Progenitor cell of endocrine pancreas (in vitro differentiated cells): ENCODE measurements around the gene INTS1. TPM values are rescaled to one million over a fixed set of nuclear protein-coding genes. Genes with fewer than 3 reads are reported as not detected.

Experiments
- DNase-seq: peaks from one replicate; pipeline ENCODE4 v3.0.0; 2021; ENCODE audit warnings: low spot score; ENCODE audit not compliant: unreplicated experiment
- H3K27ac Mint-ChIP-seq: 2 replicates; pipeline ENCODE4 v1.8.0; 2021; ENCODE audit warnings: mild to moderate bottlenecking, moderate library complexity, mixed read lengths
- H3K27me3 Mint-ChIP-seq: 2 replicates; pipeline ENCODE4 v1.8.0; 2021; ENCODE audit warnings: mixed read lengths
- H3K36me3 Mint-ChIP-seq: 2 replicates; pipeline ENCODE4 v1.8.0; 2022; ENCODE audit warnings: mixed read lengths; ENCODE audit not compliant: insufficient read depth
- H3K4me1 Mint-ChIP-seq: 2 replicates; pipeline ENCODE4 v1.8.0; 2021; ENCODE audit warnings: low read depth, mixed read lengths
- H3K4me3 Mint-ChIP-seq: 2 replicates; pipeline ENCODE4 v1.8.0; 2021; ENCODE audit warnings: low read depth, mild to moderate bottlenecking, moderate library complexity, mixed read lengths
- H3K9me3 Mint-ChIP-seq: 2 replicates; pipeline ENCODE4 v1.8.0; 2021; ENCODE audit warnings: low read depth, mixed read lengths
- CTCF ChIP-seq: fragments of 200-600 bp; sonication (generic); IDR thresholded peaks from one replicate; pipeline ENCODE4 v1.5.0; 2021; ENCODE audit warnings: antibody characterized with exemption, mild to moderate bottlenecking; ENCODE audit not compliant: unreplicated experiment
- total RNA-seq: library from RNA; stranded (reverse); gene quantifications from 2 replicates; pipeline ENCODE4 v1.2.1, GENCODE V29; 2021

INTS1 gene
- total RNA-seq, 1 donor from 2014 or later = 145 TPM

GRCh38 chr7:1531263-1531978 is 27.2 kb upstream of the INTS1 start:
- TF ChIP-seq CTCF = no peak
- Mint-ChIP-seq H3K4me1 (peaks cover 28% of the 10 kb centered on the region), H3K27ac (peak overlapping the region; percentile 96), H3K36me3 (no peaks in the 10 kb centered on the region), H3K9me3 (no peaks in the 10 kb centered on the region), H3K27me3 (peaks cover 6% of the 10 kb centered on the region), H3K4me3 (peak overlapping the region; percentile 77)
- no peak for DNase-seq

GRCh38 chr7:1530946-1531262 is 26.7 kb upstream of the INTS1 start:
- TF ChIP-seq CTCF = no peak
- H3K36me3 Mint-ChIP-seq = no peaks in the 10 kb centered on the region
- H3K9me3 Mint-ChIP-seq = no peaks in the 10 kb centered on the region
- H3K4me1 Mint-ChIP-seq = peaks cover 25% of the 10 kb centered on the region
- H3K27ac Mint-ChIP-seq = no peak overlapping the region
- no peak for DNase-seq
- no peak overlapping the region for H3K4me3 Mint-ChIP-seq
- H3K27me3 Mint-ChIP-seq = peaks cover 7% of the 10 kb centered on the region

GRCh38 chr7:1529383-1530116 is 25.4 kb upstream of the INTS1 start:
- Mint-ChIP-seq H3K27ac (no peak overlapping the region), H3K27me3 (peaks cover 14% of the 10 kb centered on the region), H3K4me1 (peaks cover 22% of the 10 kb centered on the region), H3K4me3 (peak overlapping the region; percentile 74), H3K9me3 (no peaks in the 10 kb centered on the region), H3K36me3 (no peaks in the 10 kb centered on the region)
- DNase-seq = no peak
- TF ChIP-seq CTCF = no peak

GRCh38 chr7:1526271-1526754 is 22.1 kb upstream of the INTS1 start:
- Mint-ChIP-seq H3K27ac (no peak overlapping the region), H3K27me3 (peaks cover 18% of the 10 kb centered on the region), H3K36me3 (no peaks in the 10 kb centered on the region), H3K4me3 (no peak overlapping the region), H3K4me1 (no peaks in the 10 kb centered on the region), H3K9me3 (no peaks in the 10 kb centered on the region)
- no peak for TF ChIP-seq CTCF
- DNase-seq = no peak

- DNase-seq = no peak
- Mint-ChIP-seq H3K9me3 (no peaks in the 10 kb centered on the region), H3K27ac (no peak overlapping the region), H3K36me3 (no peaks in the 10 kb centered on the region), H3K27me3 (peaks cover 18% of the 10 kb centered on the region), H3K4me1 (no peaks in the 10 kb centered on the region), H3K4me3 (no peak overlapping the region)
- no peak for TF ChIP-seq CTCF
These were observed 21.2 kb upstream of the INTS1 start for GRCh38 chr7:1525409-1525808.
